ENCODE results near the gene LBP. TPM values are rescaled to one million over a fixed set of nuclear protein-coding genes. Genes with fewer than 3 reads are reported as not detected.

LBP gene
- total and polyA plus RNA-seq, 2 of the 13 experiments (the other 11 are each of a cell fraction or from before 2014, with no cell fraction given), result 0.07 to 0.20 TPM

- no TSS peak for BruUV-seq (replicated peaks)
- H3K4me2 ChIP-seq (ENCODE audit: low read depth, low read length), result no peak overlapping the region
- no peak overlapping the region for H2AFZ ChIP-seq (ENCODE audit: low read length)
- H3K27ac ChIP-seq (ENCODE audit: extremely low read length, insufficient read depth, low read length), result no peak overlapping the region
- intact Hi-C loops (cut with micrococcal nuclease; ENCODE audit: unreplicated experiment), result no loop called here
- peaks cover 24% of the 10 kb centered on the region for H3K4me1 ChIP-seq (ENCODE audit: insufficient read depth, low read length)
- TF ChIP-seq POLR2A (IDR thresholded peaks at IDR 0.05; ENCODE audit: insufficient read depth in 1 of 2, low read depth in 2 of 2, low read length in 2 of 2) (no peak), ZNF24 (IDR thresholded peaks at IDR 0.05) (peak; percentile 79)
- H3K79me2 ChIP-seq (ENCODE audit: insufficient read depth, low read length), result no peaks in the 10 kb centered on the region
- POLR2A ChIA-PET, result interaction anchor here (1.0 kb wide), 1 partner anchor 104 kb away, joined by 3 read pairs; the partner anchor contains the start of gene SNHG17
- FAIRE-seq (no peak), DNase-seq (ENCODE audit: low spot score) (no peak), ATAC-seq (no peak)
- H3K4me3 ChIP-seq (replicated peaks in 1 of 3; ENCODE audit: insufficient read depth in 1 of 3, low read depth in 2 of 3, low read length in 3 of 3), result no peak overlapping the region
- no peak overlapping the region for H3K9ac ChIP-seq (ENCODE audit: insufficient read depth, low read depth, low read length)
- peaks cover 0 to 17% of the 10 kb centered on the region in 2 experiments; a peak in 1 of 5 replicates for H3K27me3 ChIP-seq (ENCODE audit: control insufficient read depth in 1 of 2, insufficient read depth in 2 of 2, low read length in 2 of 2)
- H3K36me3 ChIP-seq (replicated peaks in 1 of 2; ENCODE audit: control insufficient read depth in 1 of 2, insufficient read depth in 2 of 2, low read length in 2 of 2), result no peaks in the 10 kb centered on the region
- H3K9me3 ChIP-seq (ENCODE audit: low read length), result no peaks in the 10 kb centered on the region
- CTCF ChIA-PET (ENCODE audit: low intra/inter-chr PET ratio, low total read pairs), result no interaction called here
- no peaks in the 10 kb centered on the region for H4K20me1 ChIP-seq (ENCODE audit: insufficient read depth, low read length)
- in situ Hi-C loops (cut with HindIII; ENCODE audit: extremely low pct_ligation_motif_present, low pct_unique_long_range_greater_than_20kb), result no loop called here
Observed at GRCh38 chr20:38331245-38331644, 15.0 kb upstream of the LBP start.

GRCh38 chr20:38331814-38332213, 14.5 kb upstream of the LBP start:
- Histone ChIP-seq H3K4me2 (ENCODE audit: low read depth, low read length) (no peak overlapping the region), H3K4me3 (replicated peaks in 1 of 3; ENCODE audit: insufficient read depth in 1 of 3, low read depth in 2 of 3, low read length in 3 of 3) (no peak overlapping the region), H3K27ac (ENCODE audit: extremely low read length, insufficient read depth, low read length) (no peak overlapping the region), H3K9me3 (ENCODE audit: low read length) (no peaks in the 10 kb centered on the region), H4K20me1 (ENCODE audit: insufficient read depth, low read length) (no peaks in the 10 kb centered on the region), H3K79me2 (ENCODE audit: insufficient read depth, low read length) (no peaks in the 10 kb centered on the region), H3K36me3 (replicated peaks in 1 of 2; ENCODE audit: control insufficient read depth in 1 of 2, insufficient read depth in 2 of 2, low read length in 2 of 2) (no peaks in the 10 kb centered on the region), H3K27me3 (ENCODE audit: control insufficient read depth in 1 of 2, insufficient read depth in 2 of 2, low read length in 2 of 2) (peaks cover 0 to 16% of the 10 kb centered on the region in 2 experiments; a peak in 1 of 5 replicates), H2AFZ (ENCODE audit: low read length) (no peak overlapping the region), H3K4me1 (ENCODE audit: insufficient read depth, low read length) (peaks cover 24% of the 10 kb centered on the region), H3K9ac (ENCODE audit: insufficient read depth, low read depth, low read length) (no peak overlapping the region)
- intact Hi-C loops (cut with micrococcal nuclease; ENCODE audit: unreplicated experiment) (no loop called here), in situ Hi-C loops (cut with HindIII; ENCODE audit: extremely low pct_ligation_motif_present, low pct_unique_long_range_greater_than_20kb) (no loop called here)
- DNase-seq (ENCODE audit: low spot score) (no peak), FAIRE-seq (no peak), ATAC-seq (no peak)
- CTCF ChIA-PET (ENCODE audit: low intra/inter-chr PET ratio, low total read pairs), result no interaction called here
- POLR2A ChIA-PET, result no interaction called here
- no TSS peak for BruUV-seq (replicated peaks)
- 55% methylated on average over 8 of the region's 8 CpGs for WGBS (ENCODE audit: low lambda C conversion rate)
- TF ChIP-seq MXD1 (CRISPR knock-in tag; IDR thresholded peaks at IDR 0.05) (no peak), KMT2A (CRISPR knock-in tag; IDR thresholded peaks at IDR 0.05) (no peak), CENPX (CRISPR knock-in tag; IDR thresholded peaks at IDR 0.05) (no peak), IRF2 (CRISPR knock-in tag; IDR thresholded peaks at IDR 0.05) (no peak), ZXDC (CRISPR knock-in tag; IDR thresholded peaks at IDR 0.05) (no peak), ZNF800 (CRISPR knock-in tag; IDR thresholded peaks at IDR 0.05) (no peak), KDM6A (CRISPR knock-in tag; IDR thresholded peaks at IDR 0.05; ENCODE audit: low read depth) (no peak), POLR2A (IDR thresholded peaks at IDR 0.05; ENCODE audit: insufficient read depth in 1 of 2, low read depth in 2 of 2, low read length in 2 of 2) (no peak), KDM4B (CRISPR knock-in tag; IDR thresholded peaks at IDR 0.05) (no peak), NR1H2 (CRISPR knock-in tag; IDR thresholded peaks at IDR 0.05; ENCODE audit: borderline replicate concordance, low read depth) (no peak)
